Breast epithelium (tissue), 4 donors: ENCODE measurements around the gene GGN. TPM values are rescaled to one million over a fixed set of nuclear protein-coding genes. Genes with fewer than 3 reads are reported as not detected.
"Not testable (repeated sequence)": the region's sequence is repeated elsewhere in the genome, so short reads cannot be mapped to it uniquely, and the experiment has no call there.

Experiments
- DNase-seq, 2 donors: peaks; one replicate each; pipeline ENCODE4 v3.0.0-alpha.2; 2019; ENCODE audit warnings: low spot score in 2 of 2
- H3K27ac ChIP-seq, 2 donors: fragments of 200-600 bp; sonication (generic) in 1 of 2; one replicate each; pipeline ENCODE4 v1.5.1; 2016 to 2019; ENCODE audit warnings: mild to moderate bottlenecking in 1 of 2
- H3K27me3 ChIP-seq, 2 donors: fragments of 200-600 bp; sonication (generic) in 1 of 2; one replicate each; pipeline versions ENCODE4 v1.5.1 to v1.6.0; 2017 to 2019; ENCODE audit warnings: control low read depth in 1 of 2, mild to moderate bottlenecking in 1 of 2
- H3K36me3 ChIP-seq: fragments of 200-600 bp; one replicate; pipeline ENCODE4 v1.5.1; 2019
- H3K4me1 ChIP-seq, 2 donors: fragments of 200-600 bp; sonication (generic); one replicate each; pipeline ENCODE4 v1.5.1; 2016 to 2019; ENCODE audit warnings: control low read depth in 1 of 2
- H3K4me3 ChIP-seq, 3 donors: fragments of 200-600 bp; sonication (generic); 1 replicate in 2 of 3; 2 replicates in 1 of 3; pipeline ENCODE4 v1.5.1; 2016 to 2019; ENCODE audit warnings: mild to moderate bottlenecking in 3 of 3, moderate library complexity in 2 of 3
- H3K9me3 ChIP-seq, 2 donors: fragments of 200-600 bp; sonication (generic) in 1 of 2; one replicate each; pipeline ENCODE4 v1.5.1; 2016 to 2019; ENCODE audit warnings: control low read depth in 1 of 2
- CTCF ChIP-seq, 3 donors: fragments of 450-650 bp; IDR thresholded peaks; one replicate each; pipeline ENCODE4 v1.5.1; 2016 to 2017; ENCODE audit warnings: antibody characterized with exemption in 3 of 3, mild to moderate bottlenecking in 3 of 3, moderate library complexity in 3 of 3
- POLR2A ChIP-seq: fragments of 450-650 bp; IDR thresholded peaks from one replicate; pipeline ENCODE4 v1.6.1; 2016; ENCODE audit warnings: antibody characterized with exemption, mild to moderate bottlenecking, moderate library complexity
- POLR2AphosphoS5 ChIP-seq, 3 donors: sonication (generic); formaldehyde crosslinking; IDR thresholded peaks; one replicate each; pipeline ENCODE4 v1.6.1; 2017; ENCODE audit warnings: antibody characterized with exemption in 3 of 3
- intact Hi-C: fragments of 100-400 bp; cut with DNase I; formaldehyde crosslinking; loops from one replicate; pipeline ENCODE4 v1.15.1; 2023; ENCODE audit warnings: low total_unique reads
- total RNA-seq, 3 donors: library from RNA; depleted of rRNA; stranded (reverse); fragments of >200 nt; gene quantifications; one replicate each; pipeline ENCODE4 v1.1.0, GENCODE V29; 2016

Gene GGN
- total RNA-seq, 3 donors from 2014 or later, result 0.16 to 0.44 (median 0.33) TPM

GRCh38 chr19:38430931-38431330, 43.1 kb upstream of the GGN start:
- intact Hi-C loops, result no loop called here
- no peaks in the 10 kb centered on the region for H3K36me3 ChIP-seq
- no peaks in the 10 kb centered on the region for H3K9me3 ChIP-seq
- no peaks in the 10 kb centered on the region for H3K4me1 ChIP-seq
- peaks cover 0 to 27% of the 10 kb centered on the region in 2 donors for H3K27me3 ChIP-seq
- no peak overlapping the region for H3K27ac ChIP-seq
- no peak for TF ChIP-seq CTCF (IDR thresholded peaks at IDR 0.05)
- TF ChIP-seq POLR2AphosphoS5 (IDR thresholded peaks at IDR 0.05), result no peak
- no peak for TF ChIP-seq POLR2A
- H3K4me3 ChIP-seq, result no peak overlapping the region
- no peak for DNase-seq

- no peaks in the 10 kb centered on the region for H3K36me3 ChIP-seq
- no peaks in the 10 kb centered on the region for H3K9me3 ChIP-seq
- H3K4me1 ChIP-seq, result no peaks in the 10 kb centered on the region
- peaks cover 0 to 24% of the 10 kb centered on the region in 2 donors for H3K27me3 ChIP-seq
- no peak for DNase-seq
- H3K4me3 ChIP-seq, result no peak overlapping the region
- intact Hi-C loops, result no loop called here
- H3K27ac ChIP-seq, result no peak overlapping the region
- TF ChIP-seq POLR2AphosphoS5 (IDR thresholded peaks at IDR 0.05) (no peak), CTCF (IDR thresholded peaks at IDR 0.05) (no peak), POLR2A (no peak)
Measured at GRCh38 chr19:38429811-38430156, 42.0 kb upstream of the GGN start.

- no peak overlapping the region for H3K27ac ChIP-seq
- H3K36me3 ChIP-seq, result no peaks in the 10 kb centered on the region
- no peaks in the 10 kb centered on the region for H3K4me1 ChIP-seq
- intact Hi-C loops, result no loop called here
- TF ChIP-seq CTCF (IDR thresholded peaks at IDR 0.05) (no peak), POLR2A (no peak), POLR2AphosphoS5 (IDR thresholded peaks at IDR 0.05) (no peak)
- H3K27me3 ChIP-seq, result peaks cover 0 to 19% of the 10 kb centered on the region in 2 donors
- H3K4me3 ChIP-seq, result no peak overlapping the region
- no peak for DNase-seq
- H3K9me3 ChIP-seq, result no peaks in the 10 kb centered on the region
Measured at GRCh38 chr19:38429055-38429810, 41.4 kb upstream of the GGN start.

GRCh38 chr19:38427035-38427677, 39.3 kb upstream of the GGN start:
- H3K4me1 ChIP-seq, intact Hi-C loops, H3K9me3 ChIP-seq, H3K36me3 ChIP-seq, DNase-seq, H3K27ac ChIP-seq, H3K4me3 ChIP-seq: not testable (repeated sequence)
- H3K27me3 ChIP-seq, result peaks cover 0 to 10% of the 10 kb centered on the region in 2 donors

- peak within 1 kb of the TSS; percentile 13 to 35 (median 32) for H3K4me3 ChIP-seq
- no peak within 1 kb of the TSS for H3K27ac ChIP-seq
- no peaks in the 10 kb centered on the region for H3K36me3 ChIP-seq
- TF ChIP-seq CTCF (IDR thresholded peaks at IDR 0.05) (no peak), POLR2AphosphoS5 (IDR thresholded peaks at IDR 0.05) (no peak), POLR2A (no peak)
- H3K9me3 ChIP-seq, result no peaks in the 10 kb centered on the region
- peaks cover 0 to 10% of the 10 kb centered on the region in 2 donors for H3K27me3 ChIP-seq
- DNase-seq, result no peak
- intact Hi-C loops, result no loop called here
- H3K4me1 ChIP-seq, result no peaks in the 10 kb centered on the region
Measured at GRCh38 chr19:38425810-38426466, 38.1 kb upstream of the GGN start, which contains the start of gene RASGRP4. Gene RASGRP4, minus strand, starts transcription at chr19:38426219. Its CDS starts 128 bp downstream, at chr19:38426091.
